Measurements from ENCODE around the gene TNFAIP8L1.

TNFAIP8L1 gene

DNA sequence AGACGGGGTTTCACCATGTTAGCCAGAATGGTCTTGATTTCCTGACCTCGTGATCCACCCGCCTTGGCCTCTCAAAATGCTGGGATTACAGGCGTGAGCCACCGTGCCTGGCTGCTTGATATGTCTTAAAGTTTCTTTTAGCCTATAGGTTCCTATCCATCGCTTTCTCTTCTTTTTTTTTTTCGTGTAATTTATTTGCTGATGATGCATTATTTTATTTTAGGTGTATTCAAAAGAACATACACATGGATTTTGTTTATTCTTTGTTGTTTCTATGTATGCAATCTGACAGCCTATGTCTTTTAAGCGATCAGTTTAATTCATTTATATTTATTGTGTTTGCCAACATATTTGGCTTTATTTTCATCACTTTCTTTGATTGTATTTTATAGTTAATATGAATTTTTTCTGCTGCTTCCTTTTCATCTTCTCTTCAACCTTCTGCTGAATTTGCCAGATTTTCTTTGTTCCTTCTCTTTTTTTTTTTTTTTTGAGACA is 26.0 kb upstream of the TNFAIP8L1 start:
- DNase-seq = no peak

- DNase-seq = no peak
These were observed 21.3 kb upstream of the TNFAIP8L1 start for GRCh38 chr19:4618019-4618418.

DNA sequence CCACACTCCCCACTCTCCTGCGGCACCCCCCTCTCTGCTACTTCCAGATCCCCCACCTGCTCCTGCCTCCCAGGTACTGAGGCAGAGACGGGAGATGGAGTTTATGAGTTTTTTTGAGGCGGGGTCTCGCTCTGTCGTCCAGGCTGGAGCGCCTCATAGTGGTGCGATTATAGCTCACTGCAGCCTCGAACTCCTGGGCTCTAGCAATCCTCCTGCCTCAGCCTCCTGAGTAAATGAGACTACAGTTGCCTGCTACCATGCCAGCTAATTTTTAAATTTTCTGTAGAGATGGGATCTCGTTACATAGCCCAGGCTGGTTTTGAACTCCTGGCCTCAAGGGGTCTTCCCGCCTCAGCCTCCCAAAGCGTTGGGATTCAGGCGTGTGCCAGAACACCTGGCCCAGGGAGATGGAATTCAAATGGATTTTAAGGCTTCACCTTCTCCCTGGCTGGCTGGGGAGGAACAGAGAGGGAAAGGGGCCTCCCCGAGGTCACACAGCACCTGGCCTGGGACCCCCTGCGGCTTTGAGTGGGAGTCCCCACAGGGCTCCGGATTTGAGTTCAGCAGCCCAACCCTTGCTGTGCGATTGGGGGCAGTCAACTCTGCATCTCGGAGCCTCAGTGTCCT is 19.5 kb upstream of the TNFAIP8L1 start:
- DNase-seq = no peak

- DNase-seq = no peak
These were observed 18.6 kb upstream of the TNFAIP8L1 start for GRCh38 chr19:4620675-4621074.

DNA sequence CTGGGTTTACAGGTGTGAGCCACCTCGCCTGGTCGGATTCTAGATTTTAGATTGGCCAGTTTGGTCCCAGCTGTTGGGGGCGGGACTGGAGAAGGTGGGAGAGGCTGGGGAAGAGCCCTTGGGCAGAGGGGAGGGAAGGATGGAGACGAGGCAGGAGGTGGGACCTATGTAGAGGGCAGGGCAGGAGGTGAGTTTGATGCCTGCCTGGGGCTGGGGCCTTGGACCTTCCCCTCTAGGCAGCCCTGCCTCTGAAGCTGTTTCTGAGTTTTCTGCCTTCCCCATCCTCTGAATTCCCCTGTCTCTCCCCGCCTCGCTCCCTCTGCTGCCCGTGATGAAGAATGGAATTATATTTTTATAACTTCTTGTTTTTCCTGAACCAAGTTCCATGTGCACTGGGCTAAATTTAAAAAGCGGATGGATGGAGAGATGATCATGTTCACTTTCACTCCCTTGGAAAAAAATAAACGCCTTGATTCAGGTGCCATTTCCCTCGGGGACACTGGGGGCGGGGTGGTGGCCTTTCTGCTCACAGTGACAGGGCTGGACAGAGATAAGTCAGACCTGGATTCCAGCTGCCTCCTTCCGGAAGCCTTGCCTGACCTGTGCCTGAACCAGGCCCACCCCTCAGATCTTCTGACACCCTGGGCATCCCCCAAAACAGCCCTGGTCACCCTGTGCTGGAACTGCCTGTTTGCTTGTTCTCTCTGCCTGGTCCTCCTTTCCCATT is 16.5 kb upstream of the TNFAIP8L1 start:
- DNase-seq = no peak

- DNase-seq = no peak
These were observed 15.0 kb upstream of the TNFAIP8L1 start for GRCh38 chr19:4624301-4624700.

- DNase-seq = peak; percentile 43
These were observed 14.5 kb upstream of the TNFAIP8L1 start for GRCh38 chr19:4624733-4625362.

DNA sequence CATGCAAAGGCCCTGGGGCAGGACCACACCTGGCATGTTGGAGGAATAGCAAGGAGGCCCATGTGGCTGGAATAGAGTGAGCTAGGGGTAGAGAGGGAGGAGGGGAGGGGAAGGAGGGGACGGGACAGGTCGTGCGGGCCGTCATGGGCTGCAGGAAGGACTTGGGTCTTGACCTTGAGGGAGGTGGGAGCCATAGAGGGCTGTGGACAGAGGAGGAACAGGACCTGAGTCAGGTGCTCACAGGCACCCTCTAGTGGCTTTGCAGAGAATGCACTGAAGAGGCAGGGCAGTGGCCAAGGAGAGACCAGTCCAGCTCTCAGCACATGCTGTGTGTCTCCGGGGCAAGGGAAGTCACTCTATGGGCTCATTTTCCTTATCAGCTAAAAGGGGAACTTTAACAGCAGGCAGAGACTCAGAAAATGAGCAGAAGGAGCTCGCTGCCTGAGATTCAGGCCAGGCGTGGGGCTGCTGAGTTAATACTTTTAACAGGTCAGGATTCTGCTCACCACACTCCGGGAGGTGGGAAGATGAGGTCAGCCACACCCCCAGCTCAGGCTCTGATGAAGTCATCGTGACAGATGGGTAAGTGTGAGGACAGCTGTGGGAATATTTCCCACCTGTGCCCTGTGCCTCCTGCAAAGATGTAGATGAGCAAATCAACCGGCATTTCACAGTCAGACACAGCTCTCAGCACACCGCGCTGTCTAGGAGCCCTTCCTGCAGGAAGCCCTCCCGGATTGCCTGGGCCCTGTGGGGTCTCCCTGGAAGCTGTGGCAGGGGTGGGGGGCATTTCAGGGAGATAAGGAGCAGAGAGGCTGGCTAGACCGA is 6.0 kb upstream of the TNFAIP8L1 start:
- peak; percentile 21 for DNase-seq

DNA sequence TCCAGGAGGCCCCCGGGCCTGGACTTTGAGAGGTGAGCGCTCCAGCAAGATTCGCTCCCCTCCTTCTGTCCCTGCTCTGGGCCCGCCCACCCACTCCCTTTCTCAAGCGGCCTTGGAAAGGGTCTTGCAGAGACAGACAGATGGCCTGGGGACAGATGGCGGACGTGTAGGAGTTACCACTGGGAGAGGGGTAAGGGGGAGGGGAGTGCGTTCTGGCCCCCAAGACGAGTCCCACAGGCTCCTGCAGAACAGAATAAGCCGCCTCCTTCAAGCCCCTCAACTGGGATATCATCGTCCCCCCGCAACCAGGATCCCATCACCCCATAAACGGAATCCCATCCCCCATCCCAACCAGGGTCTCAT is 3.6 kb upstream of the TNFAIP8L1 start:
- no peak for DNase-seq

- peak; percentile 66 for DNase-seq
These were observed 3.1 kb upstream of the TNFAIP8L1 start for GRCh38 chr19:4636151-4636717.

- no peak for DNase-seq
These were observed 2.6 kb upstream of the TNFAIP8L1 start for GRCh38 chr19:4636761-4637160.

DNA sequence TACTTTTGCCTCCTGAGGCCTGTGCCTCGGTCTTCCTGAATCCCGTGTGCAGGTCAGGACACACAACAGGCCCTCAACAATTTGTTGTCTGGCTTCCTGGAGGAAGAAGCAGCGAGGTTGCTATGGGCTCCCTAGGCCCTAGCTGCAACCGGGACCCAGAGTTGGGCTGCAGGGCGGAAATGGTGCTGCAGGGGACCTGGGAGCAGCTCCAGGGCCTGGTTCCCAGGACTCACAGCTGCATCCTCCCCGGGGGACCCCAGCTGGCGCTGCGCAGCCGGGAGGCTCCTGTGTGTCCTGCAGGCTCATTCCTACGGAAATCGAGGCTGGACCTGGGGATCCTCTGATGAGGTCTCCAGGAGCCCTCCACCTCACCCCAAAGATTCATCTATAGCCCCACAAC is 999 bp upstream of the TNFAIP8L1 start:
- no peak for DNase-seq

DNA sequence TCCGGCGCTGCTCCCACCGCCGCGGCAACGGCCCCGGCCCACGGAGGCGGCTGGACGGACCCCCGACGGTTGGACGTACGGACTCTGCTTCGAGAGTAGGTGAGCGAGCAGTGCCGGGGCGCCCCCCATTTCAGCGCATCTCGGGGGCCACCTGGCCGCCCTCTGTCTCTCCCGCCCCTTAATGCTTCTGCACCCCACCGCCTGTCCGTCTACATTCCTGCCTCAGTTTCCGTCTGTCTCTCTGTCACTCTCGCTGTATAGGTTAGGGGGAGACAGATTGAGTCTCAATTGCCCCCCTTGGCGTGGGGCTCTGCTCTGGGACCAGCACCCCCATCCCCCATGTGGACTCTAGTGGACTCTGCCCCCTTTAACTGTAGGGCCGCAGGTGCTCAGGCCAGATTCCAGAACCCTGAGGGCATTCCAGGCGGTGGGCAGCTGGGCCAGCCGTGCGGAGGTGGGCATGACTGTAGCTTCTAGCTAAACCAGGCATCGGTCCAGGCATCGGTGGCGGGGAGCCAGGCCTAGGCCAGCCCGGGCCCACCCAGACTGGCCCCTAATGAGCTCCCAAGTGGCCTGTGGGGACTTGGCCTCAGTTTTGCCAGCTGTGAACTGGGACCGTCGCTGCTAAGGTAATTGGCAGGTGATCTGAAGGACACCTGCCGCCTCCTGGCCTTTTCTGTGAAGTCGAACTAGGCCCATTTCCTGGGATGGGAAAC is 373 bp downstream of the TNFAIP8L1 start:
- no peak for DNase-seq

GRCh38 chr19:4640247-4641000 is 1.1 kb downstream of the TNFAIP8L1 start:
- no peak for DNase-seq

GRCh38 chr19:4641132-4641531 is 1.8 kb downstream of the TNFAIP8L1 start:
- no peak for DNase-seq

GRCh38 chr19:4642625-4643024 is 3.3 kb downstream of the TNFAIP8L1 start:
- DNase-seq = no peak

DNA sequence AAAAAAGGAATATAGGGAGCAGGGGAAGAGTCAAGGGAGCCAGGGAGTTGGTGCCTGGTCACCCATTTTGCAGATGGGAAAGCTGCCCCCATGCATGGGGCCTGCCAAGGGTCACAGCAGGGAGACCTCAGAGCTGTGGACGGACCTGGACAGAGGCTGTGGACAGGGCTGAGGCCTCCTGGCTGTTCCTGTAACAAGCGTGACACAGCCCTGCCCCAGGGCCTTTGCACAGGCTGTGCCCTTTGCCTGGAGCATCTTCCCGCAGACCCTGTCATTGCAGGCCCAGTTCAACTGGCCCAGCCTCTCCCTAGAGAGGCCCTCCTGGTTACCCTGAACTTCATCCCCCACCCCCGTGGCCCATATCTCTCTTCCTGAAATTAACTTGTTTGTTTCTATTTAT is 6.4 kb downstream of the TNFAIP8L1 start:
- no peak for DNase-seq

DNA sequence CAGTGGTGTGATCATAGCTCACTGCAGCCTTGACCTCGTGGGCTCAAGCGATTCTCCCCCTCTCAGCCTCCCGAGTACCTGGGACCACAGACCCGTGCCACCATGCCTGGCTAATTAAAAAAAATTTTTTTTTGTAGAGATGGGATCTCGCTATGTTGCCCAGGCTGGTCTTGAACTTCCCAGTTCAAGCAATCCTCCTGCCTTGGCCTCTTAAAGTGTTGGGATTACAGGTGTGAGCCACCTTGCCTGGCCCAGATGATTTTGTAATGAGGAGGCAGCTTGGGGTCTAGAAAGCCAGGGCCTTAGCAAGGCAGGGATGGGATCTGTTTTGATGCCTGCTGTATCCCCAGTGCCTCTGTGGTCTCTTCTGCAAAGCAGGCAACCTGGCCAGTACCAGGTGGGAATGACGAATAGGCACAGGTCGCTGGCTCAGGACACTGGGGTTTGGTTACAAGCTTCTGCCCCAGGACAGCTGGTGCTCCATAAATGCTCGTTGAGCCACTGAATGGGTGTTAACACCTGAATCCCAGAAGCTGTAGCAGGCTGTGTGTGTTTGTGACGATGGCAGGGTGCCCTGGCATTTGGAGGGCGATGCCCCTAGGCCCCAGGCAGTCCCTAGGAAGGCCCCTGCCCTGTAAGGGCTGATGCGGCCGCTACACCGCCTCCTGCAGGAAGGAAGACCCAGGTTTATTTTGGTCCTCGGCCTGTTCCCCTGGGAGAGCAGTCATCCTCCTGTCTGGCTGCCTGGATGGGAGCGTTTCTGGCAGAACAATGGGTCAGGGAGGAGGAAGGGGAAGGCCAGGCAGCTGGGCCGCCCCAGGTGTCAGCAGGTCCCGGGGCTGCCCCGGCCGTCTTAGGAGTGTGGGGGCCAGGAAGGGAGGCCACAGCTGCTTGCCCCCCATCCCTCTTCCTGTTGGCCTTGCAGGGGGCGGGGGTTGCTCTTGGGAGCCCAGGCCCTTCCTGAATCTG is 8.6 kb downstream of the TNFAIP8L1 start:
- no peak for DNase-seq

- DNase-seq = no peak
These were observed 10.2 kb downstream of the TNFAIP8L1 start for GRCh38 chr19:4649392-4650047.

DNA sequence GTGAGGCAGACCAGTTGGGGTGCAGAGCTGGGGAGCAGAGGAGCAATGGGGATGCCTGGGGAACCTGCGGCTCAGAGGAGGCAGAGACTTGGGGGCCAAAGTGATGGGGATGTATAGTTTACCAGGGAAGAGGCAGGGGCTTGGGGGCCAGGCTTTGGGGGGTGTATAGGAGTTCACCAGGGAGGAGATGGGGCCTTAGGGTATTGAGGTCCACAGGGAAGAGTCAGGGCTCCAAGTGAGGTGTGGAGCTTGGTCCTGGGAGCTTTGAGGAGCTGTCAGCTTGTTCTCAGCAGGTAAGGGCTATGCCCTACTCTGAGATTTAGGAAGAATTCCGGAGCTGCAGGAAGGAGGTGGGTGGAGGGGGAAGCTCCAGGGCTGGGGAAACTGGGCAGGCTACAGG is 10.8 kb downstream of the TNFAIP8L1 start:
- no peak for DNase-seq

Measured in NCI-H1436 (cell line).